SK-N-MC (cell line): ENCODE results near the gene CACNA1F.

ENCODE experiments used
- DNase-seq: peaks from one replicate; pipeline ENCODE4 v3.0.0-alpha.2; 2011; ENCODE audit warnings: low read depth, low spot score
- H3K27ac ChIP-seq: fragments of 200-600 bp; sonication (generic); 2 replicates; pipeline ENCODE4 v1.5.1; 2016; ENCODE audit warnings: mixed run types
- H3K36me3 ChIP-seq: fragments of 200-600 bp; sonication (generic); 2 replicates; pipeline ENCODE4 v1.6.1; 2017; ENCODE audit warnings: antibody characterized with exemption, low read length, mixed read lengths; ENCODE audit not compliant: insufficient read depth
- H3K4me3 ChIP-seq: fragments of 200-600 bp; sonication (generic); 2 replicates; pipeline ENCODE4 v1.5.1; 2016
- H3K9ac ChIP-seq: fragments of 200-600 bp; sonication (generic); 2 replicates; pipeline ENCODE4 v1.8.0; 2017; ENCODE audit warnings: mixed run types, mixed read lengths; ENCODE audit not compliant: insufficient read length
- H3K9me3 ChIP-seq: fragments of 200-600 bp; sonication (generic); 2 replicates; pipeline ENCODE4 v1.6.1; 2017; ENCODE audit warnings: low read depth, mild to moderate bottlenecking, antibody characterized with exemption, low read length, moderate library complexity, mixed read lengths
- EZH2 ChIP-seq: fragments of 200-600 bp; sonication (generic); IDR thresholded peaks from one replicate; pipeline ENCODE4 v1.6.1; 2017; ENCODE audit warnings: antibody characterized with exemption
- FOXP2 ChIP-seq: optimal IDR thresholded peaks from 2 replicates; pipeline ENCODE3; 2011; ENCODE audit warnings: mild to moderate bottlenecking, moderate library complexity; ENCODE audit not compliant: insufficient read depth; ENCODE audit errors: extremely low read length, control extremely low read depth
- POLR2AphosphoS5 ChIP-seq: IDR thresholded peaks from 2 replicates; pipeline ENCODE4 v1.6.1; 2012; ENCODE audit warnings: mild to moderate bottlenecking, low read depth, low read length, borderline replicate concordance

The CACNA1F gene

GRCh38 chrX:49243166-49243565, 10.0 kb upstream of the CACNA1F start:
- Histone ChIP-seq H3K9ac (no peak overlapping the region), H3K4me3 (no peak overlapping the region), H3K36me3 (no peaks in the 10 kb centered on the region), H3K9me3 (no peaks in the 10 kb centered on the region), H3K27ac (no peak overlapping the region)
- TF ChIP-seq FOXP2: no peak
- TF ChIP-seq EZH2: no peak
- TF ChIP-seq POLR2AphosphoS5: no peak
- DNase-seq: no peak

DNA sequence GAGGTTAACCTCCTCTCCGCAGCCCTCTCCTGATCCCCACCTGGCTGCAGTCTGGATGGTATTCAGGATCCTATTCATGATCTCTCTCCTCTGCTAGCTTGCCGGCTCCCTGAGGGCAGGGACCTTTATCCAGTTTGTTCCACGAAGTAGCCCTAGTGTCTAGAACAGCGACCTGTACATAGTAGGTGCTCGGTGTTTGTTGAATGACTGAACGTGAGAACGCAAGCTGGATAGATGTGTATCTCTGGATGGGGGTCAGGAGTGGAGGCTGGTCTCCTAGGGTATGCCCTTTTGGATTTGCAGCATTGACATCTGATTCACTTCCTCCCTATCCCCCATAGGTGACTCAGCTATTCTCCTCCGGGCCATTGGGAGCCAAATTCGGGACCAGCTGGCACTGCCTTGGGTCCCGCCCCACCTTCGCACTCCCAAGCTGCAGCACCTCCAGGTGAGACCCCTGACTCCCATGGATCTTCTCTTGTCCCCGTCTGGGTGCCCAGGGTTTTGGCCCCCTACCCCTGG, 9.5 kb upstream of the CACNA1F start:
- no peaks in the 10 kb centered on the region for H3K9me3 ChIP-seq
- H3K9ac ChIP-seq: no peak overlapping the region
- no peak overlapping the region for H3K27ac ChIP-seq
- no peak overlapping the region for H3K4me3 ChIP-seq
- no peak for DNase-seq
- no peaks in the 10 kb centered on the region for H3K36me3 ChIP-seq
- TF ChIP-seq POLR2AphosphoS5 (no peak), FOXP2 (no peak), EZH2 (no peak)

DNA sequence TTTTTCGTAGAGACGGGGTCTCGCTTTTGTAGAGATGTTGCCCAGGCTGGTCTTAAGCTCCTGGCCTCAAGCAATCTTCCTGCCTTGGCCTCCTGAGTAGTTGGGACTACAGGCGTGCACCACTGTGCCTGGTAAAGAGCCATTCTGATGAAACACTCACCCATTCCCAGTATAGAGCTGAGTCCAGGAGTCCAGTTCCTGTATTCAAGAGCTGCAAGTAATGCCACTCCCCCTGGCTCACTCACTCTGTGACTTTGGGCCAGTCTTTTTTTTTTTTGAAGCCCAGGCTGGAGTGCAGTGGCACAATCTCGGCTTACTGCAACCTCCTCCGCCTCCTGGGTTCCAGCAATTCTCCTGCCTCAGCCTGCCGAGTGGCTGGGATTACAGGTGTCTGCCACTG, 5.6 kb upstream of the CACNA1F start:
- no peak for TF ChIP-seq EZH2
- no peak for TF ChIP-seq FOXP2
- no peak for TF ChIP-seq POLR2AphosphoS5
- no peaks in the 10 kb centered on the region for H3K9me3 ChIP-seq
- no peaks in the 10 kb centered on the region for H3K36me3 ChIP-seq
- no peak overlapping the region for H3K4me3 ChIP-seq
- DNase-seq: no peak
- no peak overlapping the region for H3K27ac ChIP-seq
- H3K9ac ChIP-seq: no peak overlapping the region

DNA sequence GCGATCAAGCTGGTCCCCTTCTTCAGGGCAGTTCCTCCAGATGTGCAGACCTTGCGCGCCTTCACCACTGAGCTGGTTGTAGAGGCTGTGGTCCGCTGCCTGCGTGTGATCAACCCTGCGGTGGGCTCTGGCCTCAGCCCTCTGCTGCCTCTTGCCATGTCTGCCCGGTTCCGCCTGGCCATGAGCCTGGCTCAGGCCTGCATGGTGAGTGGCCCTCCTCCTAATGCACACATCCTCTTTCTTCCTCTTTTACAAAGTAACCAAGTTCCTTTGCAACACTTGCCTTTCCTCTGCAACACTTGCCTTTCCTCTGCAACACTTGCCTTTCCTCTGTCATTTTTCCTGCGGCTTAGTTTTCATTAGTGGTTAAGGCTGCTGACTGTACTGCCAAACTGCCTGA, 3.9 kb upstream of the CACNA1F start:
- Histone ChIP-seq H3K27ac (no peak overlapping the region), H3K4me3 (no peak overlapping the region), H3K36me3 (no peaks in the 10 kb centered on the region), H3K9ac (no peak overlapping the region), H3K9me3 (no peaks in the 10 kb centered on the region)
- TF ChIP-seq EZH2 (no peak), FOXP2 (no peak), POLR2AphosphoS5 (no peak)
- no peak for DNase-seq

DNA sequence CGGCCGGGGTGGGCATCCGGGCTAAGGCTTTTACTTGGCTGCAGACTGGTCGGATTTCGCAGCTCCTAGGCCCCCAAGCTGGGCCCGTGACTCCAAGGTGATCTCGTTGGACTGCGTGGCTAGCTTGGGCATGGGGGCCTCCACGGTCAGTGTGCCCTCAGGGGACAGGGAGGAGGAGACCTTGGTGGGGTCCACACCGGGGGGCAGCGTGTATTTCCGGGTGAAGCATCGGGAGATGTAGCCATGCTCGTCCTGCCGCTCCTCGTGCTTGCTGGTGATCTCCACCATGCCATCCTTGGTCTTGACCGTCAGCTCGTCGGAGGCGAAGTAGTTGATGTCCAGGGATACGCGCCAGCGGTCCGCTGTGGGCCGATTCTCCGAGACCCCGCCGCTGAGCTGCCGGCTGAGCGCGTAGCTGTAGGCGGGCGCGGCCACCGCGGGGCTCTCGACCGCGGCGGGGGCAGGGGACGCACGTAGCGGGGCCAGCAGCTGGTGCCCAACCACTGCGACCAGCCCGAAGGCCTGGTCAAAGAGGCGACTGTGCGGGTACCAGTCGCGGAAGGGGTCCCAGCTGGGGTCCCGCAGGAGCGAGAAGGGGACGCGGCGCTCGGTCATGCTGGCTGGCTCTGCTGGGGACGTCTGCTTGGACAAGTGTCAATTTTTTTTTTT, 881 bp upstream of the CACNA1F start:
- H3K4me3 ChIP-seq: no peak overlapping the region
- no peak overlapping the region for H3K27ac ChIP-seq
- no peaks in the 10 kb centered on the region for H3K9me3 ChIP-seq
- no peak overlapping the region for H3K9ac ChIP-seq
- TF ChIP-seq EZH2 (no peak), FOXP2 (no peak), POLR2AphosphoS5 (no peak)
- no peaks in the 10 kb centered on the region for H3K36me3 ChIP-seq
- DNase-seq: no peak

DNA sequence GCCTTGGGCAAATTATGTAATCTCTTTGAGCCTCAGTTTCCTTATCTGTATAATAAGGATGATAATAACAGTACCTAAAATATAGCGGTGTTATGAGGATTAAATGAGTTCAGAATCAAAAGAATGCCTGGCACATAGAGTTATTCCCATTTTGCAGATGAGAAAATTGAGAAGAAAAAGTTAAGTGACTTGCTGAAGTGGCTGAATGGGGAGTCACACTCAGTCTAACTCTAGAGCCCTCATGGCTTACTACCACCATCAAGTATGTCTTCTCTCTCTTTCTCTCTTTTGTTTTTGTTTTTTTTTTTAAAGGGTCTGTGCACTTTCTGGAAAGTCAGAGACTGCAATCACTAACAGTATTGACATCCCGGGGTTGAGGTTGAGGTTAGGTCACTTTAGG, 615 bp downstream of the CACNA1F start:
- no peak for DNase-seq
- H3K4me3 ChIP-seq: no peak overlapping the region
- no peak overlapping the region for H3K27ac ChIP-seq
- H3K9me3 ChIP-seq: no peaks in the 10 kb centered on the region
- H3K36me3 ChIP-seq: no peaks in the 10 kb centered on the region
- TF ChIP-seq POLR2AphosphoS5 (no peak), FOXP2 (no peak), EZH2 (no peak)
- no peak overlapping the region for H3K9ac ChIP-seq

GRCh38 chrX:49231333-49232000, 1.7 kb downstream of the CACNA1F start:
- Histone ChIP-seq H3K9ac (no peak overlapping the region), H3K9me3 (no peaks in the 10 kb centered on the region), H3K27ac (no peak overlapping the region), H3K4me3 (no peak overlapping the region), H3K36me3 (no peaks in the 10 kb centered on the region)
- TF ChIP-seq EZH2 (no peak), POLR2AphosphoS5 (no peak), FOXP2 (no peak)
- DNase-seq: no peak

DNA sequence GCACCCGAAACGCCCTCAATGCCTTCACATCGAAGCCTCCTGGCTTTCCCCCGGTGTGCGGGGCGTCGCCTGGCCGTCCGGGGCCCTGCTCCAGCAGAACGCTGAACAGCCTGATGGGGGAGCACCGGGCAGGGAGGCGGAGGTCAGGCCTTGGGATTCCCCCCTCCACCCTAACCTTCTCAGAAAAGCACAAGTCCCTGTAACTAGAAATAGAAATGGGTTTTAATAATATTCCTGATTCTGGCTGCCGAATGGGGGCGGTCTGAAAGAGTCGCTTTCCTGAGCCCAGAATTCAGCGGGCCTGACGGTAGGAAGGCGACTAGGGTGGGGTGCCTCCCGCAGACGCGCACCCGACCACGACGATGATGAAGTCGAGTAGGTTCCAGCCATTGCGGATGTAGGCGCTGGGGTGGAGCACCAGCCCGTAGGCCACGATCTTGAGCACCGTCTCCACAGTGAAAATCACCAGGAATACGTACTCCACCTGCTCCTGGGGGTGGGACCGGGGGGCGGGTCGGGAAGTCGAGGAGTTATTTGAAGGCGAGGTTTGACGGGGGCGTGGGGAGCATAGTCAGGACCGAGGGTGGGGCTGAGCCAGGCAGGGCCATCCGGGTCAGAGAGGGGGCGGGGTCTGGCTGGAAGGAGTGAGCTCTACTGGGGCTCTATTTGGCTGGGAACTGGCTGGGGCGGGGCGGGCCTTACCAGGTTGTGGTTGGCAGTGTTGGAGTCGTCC, 2.5 kb downstream of the CACNA1F start:
- Histone ChIP-seq H3K4me3 (no peak overlapping the region), H3K9ac (no peak overlapping the region), H3K27ac (no peak overlapping the region), H3K36me3 (no peaks in the 10 kb centered on the region), H3K9me3 (no peaks in the 10 kb centered on the region)
- TF ChIP-seq EZH2 (no peak), POLR2AphosphoS5 (no peak), FOXP2 (no peak)
- DNase-seq: no peak
